NCI-H774 (cell line): ENCODE measurements around the gene DCAF12L2.
"Not testable (repeated sequence)": the region's sequence is repeated elsewhere in the genome, so short reads cannot be mapped to it uniquely, and the experiment has no call there.

Source experiments
- DNase-seq: peaks from one replicate; lab custom pipeline; 2025; lab: John Stamatoyannopoulos, UW

Gene DCAF12L2

DNA sequence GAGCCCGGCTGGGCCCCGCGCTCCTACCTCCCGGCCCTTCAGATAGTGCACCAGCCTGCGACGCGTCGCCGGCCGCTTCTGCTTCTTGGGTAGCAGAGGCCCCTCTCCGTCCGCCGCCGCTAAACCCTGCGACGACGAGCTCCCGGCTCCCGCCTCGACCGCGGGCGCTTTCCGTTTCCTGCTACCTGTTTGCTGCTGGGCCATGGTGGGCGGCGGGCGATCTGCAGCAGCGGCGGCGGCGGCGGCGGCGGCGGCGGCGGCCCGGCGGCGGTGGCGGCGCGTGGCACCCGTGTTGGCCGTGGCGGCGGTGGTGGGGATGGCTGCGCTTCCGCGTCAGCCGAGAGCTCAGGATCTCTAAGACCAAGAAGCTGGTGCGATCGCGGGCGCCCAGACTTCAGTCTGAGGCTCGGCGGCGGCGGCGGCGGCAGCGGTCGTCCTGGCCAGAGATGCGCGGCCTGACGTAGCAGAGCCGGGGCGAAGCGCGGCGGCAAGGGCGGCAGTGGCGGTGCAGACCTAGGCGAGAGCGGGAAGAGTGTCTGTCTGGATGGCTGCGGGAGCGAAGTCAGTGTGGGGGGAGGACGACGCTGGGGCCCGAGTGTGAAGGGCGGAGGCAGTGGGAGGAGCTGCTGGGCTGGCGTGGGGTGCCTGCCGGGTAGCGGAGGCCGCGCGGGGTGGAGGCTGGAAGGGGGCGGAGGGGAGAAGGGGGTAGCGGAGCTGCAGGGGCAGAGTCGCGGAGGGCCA, at the start of gene DCAF12L2:
DCAF12L2 (minus strand) TSS at position 569 of the 741 bp plus-strand sequence; CDS start at position 204, 365 bp downstream.
- DNase-seq, result no peak

DNA sequence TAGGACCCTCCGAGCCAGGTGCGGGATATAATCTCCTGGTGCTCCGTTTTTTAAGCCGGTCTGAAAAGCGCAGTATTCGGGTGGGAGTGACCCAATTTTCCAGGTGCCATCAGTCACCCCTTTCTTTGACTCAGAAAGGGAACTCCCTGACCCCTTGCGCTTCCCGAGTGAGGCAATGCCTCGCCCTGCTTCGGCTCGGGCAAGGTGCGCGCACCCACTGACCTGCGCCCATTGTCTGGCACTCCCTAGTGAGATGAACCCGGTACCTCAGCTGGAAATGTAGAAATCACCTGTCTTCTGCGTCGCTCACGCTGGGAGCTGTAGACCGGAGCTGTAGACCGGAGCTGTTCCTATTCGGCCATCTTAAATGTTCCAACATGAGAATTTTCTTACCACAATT, 24.8 kb upstream of the DCAF12L2 start:
- DNase-seq, result not testable (repeated sequence)

DNA sequence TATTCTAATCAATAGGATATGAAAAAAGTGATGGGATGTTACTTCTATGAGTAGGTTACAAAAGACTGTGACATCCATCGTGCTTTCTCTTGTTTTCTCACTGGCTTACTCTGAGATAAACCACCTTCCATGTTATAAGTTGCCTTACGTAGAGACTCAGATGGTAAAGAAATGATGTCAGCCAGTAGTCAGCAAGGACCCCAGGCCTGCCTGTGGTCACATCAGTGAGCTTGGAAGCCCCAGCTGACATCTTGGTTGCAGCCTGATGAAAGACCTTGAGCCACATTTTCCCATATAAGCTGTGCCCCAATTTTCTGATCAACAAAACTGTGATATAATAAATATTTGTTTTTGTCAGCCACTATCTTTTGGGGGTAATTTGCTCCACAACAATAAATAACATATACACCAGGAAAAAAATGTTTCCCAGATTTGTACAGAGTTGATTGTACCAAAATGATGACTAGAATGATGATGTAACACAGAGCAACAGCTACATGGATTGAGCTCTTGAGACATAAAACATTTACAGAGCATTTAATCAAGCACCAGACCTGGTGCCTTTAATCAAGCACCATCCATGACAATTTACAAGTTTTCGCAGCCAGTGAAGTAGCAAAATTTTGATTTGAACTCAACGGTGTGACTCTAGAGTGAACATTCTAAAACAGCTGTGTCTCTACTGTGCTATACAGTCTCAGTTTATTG, 11.2 kb upstream of the DCAF12L2 start:
- no peak for DNase-seq

DNA sequence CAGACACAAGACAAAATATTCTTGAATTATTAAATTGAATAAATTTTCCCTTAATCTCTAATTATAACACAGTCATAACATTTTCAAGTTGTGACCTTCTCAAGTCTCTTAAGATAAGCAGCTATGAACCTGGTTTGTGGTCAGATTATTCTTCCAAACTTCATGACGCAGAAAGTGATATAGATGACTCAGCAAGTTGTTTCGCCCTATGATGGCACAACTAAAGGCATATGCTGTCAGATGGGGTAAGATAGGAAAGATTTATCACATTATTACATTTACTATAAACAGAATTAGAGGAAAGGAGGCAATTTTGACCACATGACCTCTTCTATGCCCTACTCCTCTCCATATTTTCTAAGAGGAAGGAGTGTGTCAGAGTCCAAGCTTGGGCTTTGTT, 4.6 kb upstream of the DCAF12L2 start:
- no peak for DNase-seq

DNA sequence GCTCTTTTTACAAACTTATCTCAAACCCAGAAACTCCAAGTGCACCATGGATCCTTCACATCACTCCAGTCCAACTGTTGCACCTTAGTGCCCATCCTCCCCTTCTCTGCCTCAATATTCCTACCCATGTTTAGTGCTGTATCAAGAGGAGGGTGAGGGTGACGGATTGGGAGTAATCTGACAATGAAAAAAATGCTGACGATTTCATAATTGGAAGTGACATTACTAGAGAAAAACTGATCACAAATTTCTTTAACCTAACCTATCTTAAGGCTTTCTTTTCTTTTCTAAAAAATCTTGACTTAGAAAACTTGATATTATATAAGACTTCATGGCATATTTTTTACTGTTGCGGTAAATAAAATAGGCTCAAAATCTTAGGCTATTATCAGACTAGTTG, 1.5 kb upstream of the DCAF12L2 start:
- DNase-seq, result no peak

DNA sequence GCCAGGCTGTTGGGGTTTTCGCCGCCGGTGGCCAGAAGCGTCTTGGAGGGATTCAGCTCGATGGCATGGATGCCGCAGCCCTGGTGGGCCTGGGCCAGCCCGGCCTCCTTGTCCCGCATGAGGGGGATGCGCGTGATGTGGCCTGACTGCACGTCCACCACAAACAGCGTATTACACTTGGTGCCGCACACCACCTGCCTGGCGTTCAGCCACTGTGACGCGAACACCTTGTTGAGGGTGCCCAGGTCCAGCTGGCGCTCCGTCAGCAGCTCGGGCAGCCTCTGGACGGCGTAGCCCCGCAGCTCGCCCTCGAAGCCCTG, 728 bp downstream of the DCAF12L2 start:
- no peak for DNase-seq

DNA sequence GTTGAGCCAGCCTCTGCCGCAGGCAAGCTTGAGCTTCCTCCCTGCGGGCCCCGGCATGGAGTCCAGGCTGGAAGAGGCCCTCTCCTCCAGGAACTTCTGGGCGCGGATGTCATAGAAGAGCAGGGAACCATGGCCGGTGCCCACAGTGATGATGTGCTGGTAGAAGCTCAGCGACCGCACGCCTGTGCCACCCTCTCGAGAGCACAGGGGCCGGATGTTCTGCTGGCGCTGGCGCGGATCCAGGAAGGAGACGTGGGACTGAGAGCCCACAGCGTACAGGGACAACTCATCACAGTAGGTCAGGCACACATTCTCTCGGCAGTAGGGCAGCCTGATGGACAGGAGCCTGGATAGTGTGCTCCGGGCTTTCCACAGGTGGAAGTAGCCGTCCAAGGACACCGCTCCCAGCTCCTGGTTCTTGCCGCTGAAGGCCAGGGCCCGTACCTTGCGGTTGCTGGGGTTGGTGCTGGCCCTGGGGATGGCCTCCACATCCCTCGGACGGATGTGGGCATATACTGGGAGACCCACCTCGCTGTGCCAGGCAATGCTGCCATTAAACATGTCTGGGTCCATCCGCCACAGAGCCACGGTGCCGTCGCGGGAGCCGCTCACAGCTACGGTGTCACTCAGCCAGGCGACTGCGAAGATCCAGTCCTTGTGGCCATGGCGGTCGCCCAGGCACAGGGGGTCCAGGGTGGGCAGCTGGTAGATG, 1.2 kb downstream of the DCAF12L2 start:
- no peak for DNase-seq

DNA sequence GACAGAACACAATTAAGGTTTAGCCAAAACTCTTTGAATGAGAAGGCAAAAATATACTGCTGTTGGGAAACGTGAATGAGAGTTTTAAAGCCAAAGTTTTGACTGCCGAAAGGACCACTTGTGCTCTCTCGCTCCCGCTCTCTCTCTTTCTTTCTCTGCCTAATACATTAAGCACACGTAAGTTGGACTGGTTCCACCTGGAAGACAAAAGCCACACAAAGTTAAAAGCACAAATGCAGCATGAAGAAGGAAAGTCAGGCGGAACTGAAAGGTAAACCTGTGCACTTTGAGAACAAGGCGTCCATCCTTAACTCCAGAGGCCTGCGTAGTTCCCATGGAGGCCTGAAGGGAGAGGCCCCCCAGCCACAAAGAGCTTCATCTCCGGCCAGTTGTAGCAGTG, 1.9 kb downstream of the DCAF12L2 start:
- no peak for DNase-seq

DNA sequence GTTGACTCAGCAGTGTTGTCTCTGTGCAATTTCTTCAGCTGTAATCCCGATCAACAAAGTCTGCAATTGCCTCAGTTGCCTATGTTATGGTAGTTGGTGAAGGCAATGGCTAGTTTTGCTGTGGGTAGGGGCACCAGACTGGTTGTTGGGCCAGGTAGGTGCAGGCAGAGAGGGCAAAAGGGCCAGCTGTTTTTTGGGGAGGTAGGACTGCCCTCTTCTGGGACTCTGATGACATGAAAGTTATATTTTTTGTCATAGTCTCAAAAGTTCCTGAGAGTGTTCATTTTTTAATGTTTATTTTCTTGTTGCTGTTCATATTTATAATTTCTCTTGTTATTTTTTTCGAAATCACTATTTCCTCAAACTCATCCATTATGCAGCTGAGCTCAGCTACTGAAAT, 25.1 kb downstream of the DCAF12L2 start:
- no peak for DNase-seq

DNA sequence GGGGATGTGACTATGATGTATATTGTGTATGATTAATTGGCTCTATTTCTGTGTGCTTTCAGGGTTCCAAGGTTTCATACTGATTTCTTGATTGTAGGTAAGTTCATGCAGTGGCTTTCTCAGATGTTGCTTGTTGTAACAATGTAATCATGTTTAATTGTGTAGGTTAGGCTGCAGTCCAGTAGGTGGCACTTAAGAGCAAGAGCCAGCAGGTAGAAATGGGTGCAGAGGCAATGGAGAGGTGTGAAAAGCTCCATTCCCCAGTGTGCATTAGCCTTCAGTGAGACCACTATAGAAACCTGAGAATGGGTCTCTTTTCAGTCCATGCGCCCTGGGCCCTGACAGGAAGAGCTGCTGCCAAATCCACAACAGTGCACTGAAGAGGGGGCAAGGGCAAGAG, 28.2 kb downstream of the DCAF12L2 start:
- no peak for DNase-seq

DNA sequence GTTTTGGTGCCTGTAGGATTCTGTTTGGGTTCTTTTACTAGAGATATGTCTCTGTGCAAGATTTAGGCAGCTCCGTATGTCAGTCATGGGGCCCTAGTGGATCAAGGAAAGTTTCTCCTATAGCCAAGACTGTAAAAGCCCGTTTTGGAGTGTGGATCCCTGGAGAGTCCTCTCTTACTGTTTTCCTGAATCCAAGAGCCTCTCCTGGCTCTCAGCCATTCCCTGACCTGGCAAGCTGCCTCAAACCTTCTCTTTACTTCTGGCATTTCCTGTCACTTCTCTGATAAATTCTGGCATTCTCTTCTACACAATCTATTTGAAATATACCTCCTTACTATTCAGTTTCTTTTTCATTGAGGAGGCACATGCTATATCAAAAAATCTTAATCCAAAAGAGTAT, 41.4 kb downstream of the DCAF12L2 start:
- DNase-seq, result no peak
